Ishikawa (cell line): Measurements from ENCODE around the gene HPCAL4.

Source experiments
- CEBPB ChIP-seq: IDR thresholded peaks from 2 replicates; pipeline ENCODE4 v1.6.1; 2012
- CREB1 ChIP-seq: IDR thresholded peaks from 2 replicates; pipeline ENCODE4 v1.6.1; 2012; ENCODE audit warnings: low read depth
- EGR1 ChIP-seq: IDR thresholded peaks from 2 replicates; pipeline ENCODE4 v1.6.1; 2012
- EP300 ChIP-seq: IDR thresholded peaks from 2 replicates; pipeline ENCODE4 v1.6.1; 2012; ENCODE audit warnings: borderline replicate concordance
- FOXM1 ChIP-seq: IDR thresholded peaks from 2 replicates; pipeline ENCODE4 v1.6.1; 2012; ENCODE audit warnings: low read depth, borderline replicate concordance
- NFIC ChIP-seq: IDR thresholded peaks from 2 replicates; pipeline ENCODE4 v1.6.1; 2012
- RAD21 ChIP-seq: IDR thresholded peaks from 2 replicates; pipeline ENCODE4 v1.6.1; 2012; ENCODE audit warnings: low read depth
- TAF1 ChIP-seq: IDR thresholded peaks from 2 replicates; pipeline ENCODE4 v1.6.1; 2012; ENCODE audit warnings: low read depth, mild to moderate bottlenecking
- TEAD4 ChIP-seq: IDR thresholded peaks from 2 replicates; pipeline ENCODE4 v1.6.1; 2012
- YY1 ChIP-seq: IDR thresholded peaks from 2 replicates; pipeline ENCODE4 v1.6.1; 2012; ENCODE audit warnings: low read depth
- ZBTB7A ChIP-seq: IDR thresholded peaks from 2 replicates; pipeline ENCODE4 v1.6.1; 2012; ENCODE audit warnings: low read depth
- TF ChIP-seq, protein P1 (sequence below): IDR thresholded peaks from 2 replicates; pipeline ENCODE4 v1.6.1; 2012; ENCODE audit warnings: low read depth, mild to moderate bottlenecking
- TF ChIP-seq, protein P2 (sequence below): IDR thresholded peaks from 2 replicates; pipeline ENCODE4 v1.6.1; 2012
- TF ChIP-seq, protein P3 (sequence below): IDR thresholded peaks from 2 replicates; pipeline ENCODE4 v1.6.1; 2012

Gene HPCAL4

DNA sequence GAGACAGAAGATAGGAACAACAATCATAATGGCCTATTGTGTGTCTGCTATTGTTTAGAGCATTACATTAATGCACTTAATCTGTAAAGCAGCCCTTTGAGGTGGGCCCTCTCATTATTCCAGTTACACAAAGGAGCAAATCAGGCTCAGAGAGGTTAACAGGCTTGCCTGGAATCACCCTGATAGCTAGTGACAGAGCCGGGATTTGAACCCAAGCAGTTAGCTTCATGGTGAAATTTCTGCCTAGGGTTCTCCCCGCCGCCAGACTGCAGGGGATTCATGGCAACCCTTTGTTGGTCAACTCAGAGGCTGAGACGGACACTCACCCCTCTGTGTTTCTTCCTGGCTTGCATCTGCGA lies 58.9 kb downstream of the HPCAL4 start:
- no peak for TF ChIP-seq FOXM1
- no peak for TF ChIP-seq RAD21
- no peak for TF ChIP-seq ZBTB7A
- TF ChIP-seq, protein P1, sequence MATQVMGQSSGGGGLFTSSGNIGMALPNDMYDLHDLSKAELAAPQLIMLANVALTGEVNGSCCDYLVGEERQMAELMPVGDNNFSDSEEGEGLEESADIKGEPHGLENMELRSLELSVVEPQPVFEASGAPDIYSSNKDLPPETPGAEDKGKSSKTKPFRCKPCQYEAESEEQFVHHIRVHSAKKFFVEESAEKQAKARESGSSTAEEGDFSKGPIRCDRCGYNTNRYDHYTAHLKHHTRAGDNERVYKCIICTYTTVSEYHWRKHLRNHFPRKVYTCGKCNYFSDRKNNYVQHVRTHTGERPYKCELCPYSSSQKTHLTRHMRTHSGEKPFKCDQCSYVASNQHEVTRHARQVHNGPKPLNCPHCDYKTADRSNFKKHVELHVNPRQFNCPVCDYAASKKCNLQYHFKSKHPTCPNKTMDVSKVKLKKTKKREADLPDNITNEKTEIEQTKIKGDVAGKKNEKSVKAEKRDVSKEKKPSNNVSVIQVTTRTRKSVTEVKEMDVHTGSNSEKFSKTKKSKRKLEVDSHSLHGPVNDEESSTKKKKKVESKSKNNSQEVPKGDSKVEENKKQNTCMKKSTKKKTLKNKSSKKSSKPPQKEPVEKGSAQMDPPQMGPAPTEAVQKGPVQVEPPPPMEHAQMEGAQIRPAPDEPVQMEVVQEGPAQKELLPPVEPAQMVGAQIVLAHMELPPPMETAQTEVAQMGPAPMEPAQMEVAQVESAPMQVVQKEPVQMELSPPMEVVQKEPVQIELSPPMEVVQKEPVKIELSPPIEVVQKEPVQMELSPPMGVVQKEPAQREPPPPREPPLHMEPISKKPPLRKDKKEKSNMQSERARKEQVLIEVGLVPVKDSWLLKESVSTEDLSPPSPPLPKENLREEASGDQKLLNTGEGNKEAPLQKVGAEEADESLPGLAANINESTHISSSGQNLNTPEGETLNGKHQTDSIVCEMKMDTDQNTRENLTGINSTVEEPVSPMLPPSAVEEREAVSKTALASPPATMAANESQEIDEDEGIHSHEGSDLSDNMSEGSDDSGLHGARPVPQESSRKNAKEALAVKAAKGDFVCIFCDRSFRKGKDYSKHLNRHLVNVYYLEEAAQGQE, result no peak
- no peak for TF ChIP-seq CREB1
- TF ChIP-seq, protein P2, sequence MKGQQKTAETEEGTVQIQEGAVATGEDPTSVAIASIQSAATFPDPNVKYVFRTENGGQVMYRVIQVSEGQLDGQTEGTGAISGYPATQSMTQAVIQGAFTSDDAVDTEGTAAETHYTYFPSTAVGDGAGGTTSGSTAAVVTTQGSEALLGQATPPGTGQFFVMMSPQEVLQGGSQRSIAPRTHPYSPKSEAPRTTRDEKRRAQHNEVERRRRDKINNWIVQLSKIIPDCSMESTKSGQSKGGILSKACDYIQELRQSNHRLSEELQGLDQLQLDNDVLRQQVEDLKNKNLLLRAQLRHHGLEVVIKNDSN, result no peak
- TF ChIP-seq CEBPB, result no peak
- TF ChIP-seq, protein P3, sequence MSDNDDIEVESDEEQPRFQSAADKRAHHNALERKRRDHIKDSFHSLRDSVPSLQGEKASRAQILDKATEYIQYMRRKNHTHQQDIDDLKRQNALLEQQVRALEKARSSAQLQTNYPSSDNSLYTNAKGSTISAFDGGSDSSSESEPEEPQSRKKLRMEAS, result no peak
- TF ChIP-seq YY1, result no peak
- TF ChIP-seq NFIC, result no peak
- TF ChIP-seq TAF1, result no peak
- no peak for TF ChIP-seq TEAD4

GRCh38 chr1:39631361-39632322 lies 59.6 kb downstream of the HPCAL4 start:
- TF ChIP-seq TEAD4 (no peak), FOXM1 (no peak), RAD21 (no peak), NFIC (no peak), TAF1 (no peak), ZBTB7A (no peak), EGR1 (no peak), CEBPB (no peak), YY1 (no peak)
- TF ChIP-seq, protein P1, result no peak
- TF ChIP-seq, protein P3, result no peak

GRCh38 chr1:39628807-39629350 lies 62.4 kb downstream of the HPCAL4 start:
- TF ChIP-seq FOXM1 (no peak), ZBTB7A (no peak), YY1 (no peak), EP300 (no peak), EGR1 (no peak), CEBPB (no peak), TAF1 (no peak)
- TF ChIP-seq, protein P3, result no peak
- TF ChIP-seq, protein P1, result no peak
